K562 (cell line): ENCODE results near the gene TWIST1. TPM values are rescaled to one million over a fixed set of nuclear protein-coding genes. Genes with fewer than 3 reads are reported as not detected.

Experiments
- ATAC-seq: fragments of 200-7000 bp; cut with Tn5 transposase; 3 replicates; pipeline ENCODE4 v1.9.1; 2020; ENCODE audit warnings: moderate library complexity
- BruUV-seq: library from RNA; stranded (reverse); fragments of 400-500 nt; replicated peaks from 2 replicates; lab custom pipeline; 2021; lab: Mats Ljungman, UMichigan
- CTCF ChIA-PET: fragments of 300-600 bp; formaldehyde crosslinking; extraction: SDS; loops from one replicate; lab custom pipeline; 2021; ENCODE audit warnings: low intra/inter-chr PET ratio; lab: Yijun Ruan, JAX
- POLR2A ChIA-PET: fragments of 300-600, 350-650 bp; sonication (Branson Sonifier 250); formaldehyde crosslinking; extraction: SDS; loops from one replicate; lab custom pipeline; 2021; ENCODE audit warnings: antibody characterized with exemption, inconsistent platforms; lab: Yijun Ruan, JAX
- DNase-seq, 4 experiments: peaks; one replicate each; pipeline versions ENCODE4 v3.0.0 to v3.0.0-alpha.2; 2011 to 2018; ENCODE audit warnings: low spot score in 3 of 4, mixed read lengths in 3 of 4; ENCODE audit errors: extremely low read depth in 1 of 4
- FAIRE-seq: peaks from 2 replicates; lab custom pipeline; 2011; peaks lifted over from hg19 to GRCh38; lab: Jason Lieb, UNC
- H2AFZ ChIP-seq: 2 replicates; pipeline ENCODE4 v1.6.0; 2011; ENCODE audit warnings: low read depth, low read length, control low read depth, inconsistent platforms
- H3K27ac ChIP-seq: fragments of 200-600 bp; 3 replicates; pipeline ENCODE4 v1.8.0; 2011; ENCODE audit warnings: low read depth, mild to moderate bottlenecking, control low read depth, inconsistent platforms, low read length, moderate library complexity, mixed read lengths; ENCODE audit errors: extremely low read depth
- H3K27me3 ChIP-seq, 2 experiments: fragments of 300-600 bp in 1 of 2; 2 replicates in 1 of 2; 3 replicates in 1 of 2; pipeline versions ENCODE4 v1.6.0 to v1.8.0; 2011; ENCODE audit warnings: inconsistent platforms in 2 of 2, low read length in 2 of 2, mild to moderate bottlenecking in 1 of 2, mixed read lengths in 1 of 2, moderate library complexity in 1 of 2; ENCODE audit not compliant: control insufficient read depth in 2 of 2, insufficient read depth in 2 of 2
- H3K36me3 ChIP-seq: fragments of 300-600 bp; 3 replicates; pipeline ENCODE4 v1.8.0; 2011; ENCODE audit warnings: mild to moderate bottlenecking, low read length, inconsistent platforms; ENCODE audit not compliant: control insufficient read depth, insufficient read depth
- H3K4me1 ChIP-seq, 2 experiments: fragments of 200-600 bp in 1 of 2; replicated peaks in 1 of 2; 2 replicates in 1 of 2; 3 replicates in 1 of 2; pipeline versions ENCODE4 v1.5.1 to v1.8.0; 2011; ENCODE audit warnings: inconsistent platforms in 2 of 2, low read length in 2 of 2, mild to moderate bottlenecking in 1 of 2, mixed read lengths in 1 of 2, moderate library complexity in 1 of 2; ENCODE audit not compliant: control insufficient read depth in 2 of 2, insufficient read depth in 2 of 2
- H3K4me2 ChIP-seq: 2 replicates; pipeline ENCODE4 v1.6.1; 2011; ENCODE audit warnings: low read length, control low read depth, inconsistent platforms, mixed read lengths; ENCODE audit not compliant: insufficient read depth
- H3K4me3 ChIP-seq: fragments of 200-600 bp; sonication (generic), shearing (Covaris generic); 2 replicates; pipeline ENCODE4 v1.5.1; 2016; ENCODE audit warnings: control low read depth, inconsistent platforms
- H3K79me2 ChIP-seq: fragments of 200-600 bp; 3 replicates; pipeline ENCODE4 v1.8.0; 2011; ENCODE audit warnings: low read length, inconsistent platforms; ENCODE audit not compliant: control insufficient read depth, insufficient read depth
- H3K9ac ChIP-seq, 2 experiments: 2 replicates each; pipeline versions ENCODE4 v1.6.0 to v1.6.1; 2011; ENCODE audit warnings: low read depth in 2 of 2, low read length in 2 of 2, control low read depth in 1 of 2, inconsistent platforms in 1 of 2, mild to moderate bottlenecking in 1 of 2, mixed read lengths in 1 of 2; ENCODE audit not compliant: insufficient read depth in 1 of 2
- H3K9me1 ChIP-seq: one replicate; pipeline ENCODE4 v1.6.0; 2011; ENCODE audit warnings: inconsistent platforms, mild to moderate bottlenecking, low read length, moderate library complexity; ENCODE audit not compliant: control insufficient read depth, insufficient read depth
- H3K9me3 ChIP-seq: replicated peaks from 2 replicates; pipeline ENCODE4 v1.5.1; 2011; ENCODE audit warnings: low read depth, low read length, inconsistent platforms; ENCODE audit not compliant: control insufficient read depth, insufficient read depth
- H4K20me1 ChIP-seq: replicated peaks from 2 replicates; pipeline ENCODE4 v1.6.1; 2011; ENCODE audit warnings: low read length, inconsistent platforms, mixed read lengths; ENCODE audit not compliant: control insufficient read depth, insufficient read depth
- CLOCK ChIP-seq: fragments of 250-450 bp; sonication (Bioruptor Pico); IDR thresholded peaks from 2 replicates; pipeline ENCODE4 v1.4.0; 2020; ENCODE audit warnings: mild to moderate bottlenecking, moderate library complexity, borderline replicate concordance
- E2F4 ChIP-seq: sonication (generic); formaldehyde crosslinking; IDR thresholded peaks from 2 replicates; pipeline ENCODE4 v1.8.0; 2022; ENCODE audit warnings: mild to moderate bottlenecking, low read depth, missing genetic modification reagents
- HLTF ChIP-seq: fragments of 450-650 bp; IDR thresholded peaks from 2 replicates; pipeline ENCODE4 v1.6.1; 2016
- PPARD ChIP-seq: fragments of 250-450 bp; sonication (Bioruptor Pico); IDR thresholded peaks from 2 replicates; pipeline ENCODE4 v1.8.0; 2022; ENCODE audit warnings: inconsistent platforms, mild to moderate bottlenecking, moderate library complexity
- SETDB1 ChIP-seq: IDR thresholded peaks from one replicate; pipeline ENCODE4 v1.6.1; 2012; ENCODE audit warnings: low read length, control low read depth, inconsistent platforms
- STAT6 ChIP-seq: sonication (generic); formaldehyde crosslinking; IDR thresholded peaks from 2 replicates; pipeline ENCODE4 v1.8.1; 2023; ENCODE audit warnings: mild to moderate bottlenecking, missing genetic modification reagents
- TEAD4 ChIP-seq, 2 experiments: sonication (generic) in 1 of 2; formaldehyde crosslinking in 1 of 2; IDR thresholded peaks; 2 replicates each; pipeline versions ENCODE4 v1.6.1 to v1.8.0; 2012 to 2022; ENCODE audit warnings: borderline replicate concordance in 1 of 2, inconsistent platforms in 1 of 2, low read length in 1 of 2, mild to moderate bottlenecking in 1 of 2, missing genetic modification reagents in 1 of 2
- ZBTB2 ChIP-seq: fragments of 450-650 bp; IDR thresholded peaks from 2 replicates; pipeline ENCODE4 v1.6.1; 2016; ENCODE audit warnings: antibody characterized with exemption
- ZNF146 ChIP-seq: IDR thresholded peaks from one replicate; pipeline ENCODE4 v1.6.1; 2018; ENCODE audit warnings: missing compliant biosample characterization; ENCODE audit not compliant: unreplicated experiment
- ZNF778 ChIP-seq: fragments of 450-650 bp; formaldehyde crosslinking; IDR thresholded peaks from 2 replicates; pipeline ENCODE4 v1.4.0; 2020; ENCODE audit warnings: mild to moderate bottlenecking, moderate library complexity
- WGBS: fragments of 100-300 bp; shearing (Covaris generic); methylation state at CpG from one replicate; pipeline ENCODE4 v1.1.6; 2016; ENCODE audit warnings: low coverage, mixed read lengths; ENCODE audit not compliant: insufficient coverage; ENCODE audit errors: missing lambda C conversion rate; 5-methylcytosine and 5-hydroxymethylcytosine counted together
- in situ Hi-C: fragments of 300-500 bp; cut with MboI; formaldehyde crosslinking; loops from 4 replicates; pipeline ENCODE4 v1.15.0; 2018; ENCODE audit warnings: inconsistent platforms, mixed read lengths
- intact Hi-C: fragments of 100-400 bp; cut with micrococcal nuclease; formaldehyde crosslinking; loops from 2 replicates; pipeline ENCODE4 v1.14.2; 2022
- polyA plus RNA-seq, 8 experiments: library from polyadenylated mRNA; depleted of rRNA in 4 of 8; stranded (reverse) in 5 of 8; unstranded in 3 of 8; fragments of >200 nt; fragmentation: Nextera tagmentation in 2 of 8; fragmentation: Illumina TruSeq in 1 of 8; extraction: Ambion mirVana in 2 of 8; extraction: Trizol in 1 of 8; gene quantifications; 2 replicates each; pipeline versions ENCODE4 v1.2.1 to v1.2.3, GENCODE V29; 2011 to 2014; ENCODE audit warnings: inconsistent platforms in 1 of 8, missing spikeins in 1 of 8
- total RNA-seq, 7 experiments: library from RNA; depleted of rRNA in 6 of 7; stranded (reverse); fragments of >200 nt in 6 of 7; fragmentation: Illumina TruSeq in 2 of 7; extraction: Trizol in 2 of 7; gene quantifications; 2 replicates each; pipeline versions ENCODE4 v1.2.1 to v1.2.3, GENCODE V29; 2011 to 2021; ENCODE audit warnings: low replicate concordance in 1 of 7

The TWIST1 gene
- total and polyA plus RNA-seq, 9 of the 15 experiments (the other 6 are each of a cell fraction or from before 2014, with no cell fraction given), result 0.10 to 0.86 (median 0.15) TPM; not detected in 2

- Histone ChIP-seq H4K20me1 (no peaks in the 10 kb centered on the region), H3K4me2 (no peak overlapping the region), H3K79me2 (no peaks in the 10 kb centered on the region), H3K36me3 (no peaks in the 10 kb centered on the region), H3K9ac (no peak overlapping the region), H3K27me3 (peaks cover 6 to 21% of the 10 kb centered on the region in 2 experiments; a peak in 3 of 5 replicates), H3K9me1 (no peaks in the 10 kb centered on the region), H2AFZ (no peak overlapping the region), H3K4me1 (peaks cover 0 to 5% of the 10 kb centered on the region in 2 experiments; a peak in 2 of 5 replicates), H3K4me3 (no peak overlapping the region), H3K9me3 (no peaks in the 10 kb centered on the region), H3K27ac (no peak overlapping the region)
- in situ Hi-C loops (no loop called here), intact Hi-C loops (no loop called here)
- DNase-seq (no peak), ATAC-seq (no peak), FAIRE-seq (no peak)
- BruUV-seq, result no TSS peak
- TF ChIP-seq TEAD4 (IDR thresholded peaks at IDR 0.05; ENCODE audit: low read length) (no peak), TEAD4 (CRISPR knock-in tag; IDR thresholded peaks at IDR 0.05; ENCODE audit: borderline replicate concordance) (no peak), ZNF778 (CRISPR knock-in tag) (no peak), E2F4 (CRISPR knock-in tag) (no peak), CLOCK (CRISPR knock-in tag) (no peak), ZBTB2 (no peak), STAT6 (CRISPR knock-in tag) (no peak), PPARD (no peak), HLTF (no peak), ZNF146 (CRISPR knock-in tag) (no peak), SETDB1 (no peak)
- WGBS, result 0% methylated on average over 4 of the region's 4 CpGs
- ChIA-PET CTCF (no interaction called here), POLR2A (no interaction called here)
Observed at GRCh38 chr7:19102884-19103283, 14.6 kb downstream of the TWIST1 start.
